Choroid plexus epithelial cell (primary cell): ENCODE data around the gene ADD3.

Experiments used
- DNase-seq: peaks from one replicate; pipeline ENCODE4 v3.0.0-alpha.2; 2010; ENCODE audit warnings: low read depth
- H3K4me3 ChIP-seq: 2 replicates; pipeline ENCODE4 v1.5.1; 2011; ENCODE audit warnings: low read depth, mild to moderate bottlenecking, control low read depth, low read length, moderate library complexity
- TF ChIP-seq, protein P1 (sequence below): conservative IDR thresholded peaks from 2 replicates; pipeline ENCODE4 v1.5.1; 2011; ENCODE audit warnings: low read depth, mild to moderate bottlenecking, control low read depth, inconsistent platforms, low read length, moderate library complexity

The ADD3 gene

GRCh38 chr10:110150046-110150445 lies 142.3 kb downstream of the ADD3 start:
- no peak for DNase-seq
- TF ChIP-seq, protein P1, sequence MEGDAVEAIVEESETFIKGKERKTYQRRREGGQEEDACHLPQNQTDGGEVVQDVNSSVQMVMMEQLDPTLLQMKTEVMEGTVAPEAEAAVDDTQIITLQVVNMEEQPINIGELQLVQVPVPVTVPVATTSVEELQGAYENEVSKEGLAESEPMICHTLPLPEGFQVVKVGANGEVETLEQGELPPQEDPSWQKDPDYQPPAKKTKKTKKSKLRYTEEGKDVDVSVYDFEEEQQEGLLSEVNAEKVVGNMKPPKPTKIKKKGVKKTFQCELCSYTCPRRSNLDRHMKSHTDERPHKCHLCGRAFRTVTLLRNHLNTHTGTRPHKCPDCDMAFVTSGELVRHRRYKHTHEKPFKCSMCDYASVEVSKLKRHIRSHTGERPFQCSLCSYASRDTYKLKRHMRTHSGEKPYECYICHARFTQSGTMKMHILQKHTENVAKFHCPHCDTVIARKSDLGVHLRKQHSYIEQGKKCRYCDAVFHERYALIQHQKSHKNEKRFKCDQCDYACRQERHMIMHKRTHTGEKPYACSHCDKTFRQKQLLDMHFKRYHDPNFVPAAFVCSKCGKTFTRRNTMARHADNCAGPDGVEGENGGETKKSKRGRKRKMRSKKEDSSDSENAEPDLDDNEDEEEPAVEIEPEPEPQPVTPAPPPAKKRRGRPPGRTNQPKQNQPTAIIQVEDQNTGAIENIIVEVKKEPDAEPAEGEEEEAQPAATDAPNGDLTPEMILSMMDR: no peak
- H3K4me3 ChIP-seq: no peak overlapping the region

- TF ChIP-seq, protein P1: no peak
- no peak for DNase-seq
- H3K4me3 ChIP-seq: no peak overlapping the region
Measured at GRCh38 chr10:110150981-110151380, 143.2 kb downstream of the ADD3 start.

- TF ChIP-seq, protein P1: no peak
- no peak for DNase-seq
- no peak overlapping the region for H3K4me3 ChIP-seq
Measured at GRCh38 chr10:110151467-110151866, 143.7 kb downstream of the ADD3 start.

- no peak for DNase-seq
- H3K4me3 ChIP-seq: no peak overlapping the region
- TF ChIP-seq, protein P1: no peak
Measured at GRCh38 chr10:110151971-110152370, 144.2 kb downstream of the ADD3 start.

DNA sequence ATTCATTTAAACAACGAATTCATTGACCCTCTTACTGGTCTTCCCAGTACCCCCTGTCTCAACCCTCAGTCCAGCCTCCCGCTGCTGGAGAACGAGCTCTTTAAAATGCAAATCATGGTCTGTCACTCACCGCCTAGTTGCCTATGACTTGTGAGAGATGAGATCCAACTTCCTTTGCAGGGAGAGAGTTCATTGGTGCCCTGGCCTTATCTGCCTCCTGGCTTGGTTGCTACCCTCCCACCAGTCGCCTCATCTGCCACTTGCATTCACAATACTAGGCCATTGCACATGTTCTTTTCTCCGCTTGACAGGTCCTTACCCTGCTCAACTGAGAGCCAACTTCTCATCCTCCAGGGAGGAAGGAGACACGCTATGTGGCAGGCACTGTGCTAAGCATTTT lies 145.6 kb downstream of the ADD3 start:
- H3K4me3 ChIP-seq: no peak overlapping the region
- no peak for DNase-seq
- TF ChIP-seq, protein P1: no peak

- TF ChIP-seq, protein P1: no peak
- no peak overlapping the region for H3K4me3 ChIP-seq
- no peak for DNase-seq
Measured at GRCh38 chr10:110156046-110156445, 148.3 kb downstream of the ADD3 start.

DNA sequence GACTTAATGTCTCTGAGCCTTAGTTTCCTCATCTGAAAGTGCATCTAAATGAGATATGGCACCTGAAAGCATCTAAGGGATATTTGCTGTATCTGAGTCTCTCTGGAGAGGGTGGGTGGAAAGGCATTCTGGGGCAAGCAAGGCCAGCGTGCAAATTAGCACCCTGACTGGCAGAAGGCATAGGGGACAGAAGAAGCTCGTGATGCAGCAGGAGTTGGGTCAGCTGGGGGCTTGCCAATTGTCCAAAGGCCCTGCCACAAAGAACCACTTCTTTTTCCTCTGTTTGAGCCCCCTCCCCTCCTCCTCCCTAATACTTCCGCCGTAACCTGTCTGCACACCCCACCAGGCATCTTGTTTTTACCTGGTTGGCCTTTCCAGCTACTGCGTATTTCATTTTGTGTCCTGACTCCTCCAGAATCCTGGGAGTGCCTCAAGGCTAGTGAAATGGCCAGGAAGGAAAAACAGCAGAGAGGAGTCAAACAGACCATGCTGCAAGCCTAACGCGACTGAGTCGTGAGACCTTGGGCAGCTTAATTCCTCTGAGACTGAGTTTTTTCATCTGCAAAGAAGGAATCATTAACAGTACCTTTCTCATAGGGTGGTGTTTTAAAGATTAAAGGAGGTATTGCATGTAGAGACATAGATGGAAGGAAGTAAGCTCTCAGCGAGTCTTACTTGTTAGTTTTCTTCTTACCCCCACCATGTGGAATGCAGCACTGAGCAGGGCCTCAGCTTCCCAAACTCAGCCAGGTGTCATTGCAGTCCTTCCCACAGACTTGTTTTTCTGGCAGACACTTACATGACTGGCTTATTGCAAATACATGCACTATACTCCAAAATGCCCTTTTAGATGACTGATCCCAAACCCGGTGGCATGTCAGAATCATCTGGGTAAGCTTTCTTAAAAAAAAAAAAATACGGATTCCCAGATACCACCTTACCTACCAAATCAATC lies 150.5 kb downstream of the ADD3 start:
- TF ChIP-seq, protein P1: no peak
- no peak for DNase-seq
- H3K4me3 ChIP-seq: no peak overlapping the region
